Right ventricle myocardium inferior (tissue), 1 donor: ENCODE data around the gene TRNP1. TPM values are rescaled to one million over a fixed set of nuclear protein-coding genes. Genes with fewer than 3 reads are reported as not detected.
"Not testable (repeated sequence)": the region's sequence is repeated elsewhere in the genome, so short reads cannot be mapped to it uniquely, and the experiment has no call there.

Source experiments
- ATAC-seq: fragments of 200-7000 bp; cut with Tn5 transposase; one replicate; pipeline ENCODE4 v1.9.1; 2020; ENCODE audit warnings: mild to moderate bottlenecking, moderate library complexity
- DNase-seq: peaks from one replicate; pipeline ENCODE4 v3.0.0; 2021; ENCODE audit errors: missing footprints
- intact Hi-C: fragments of 100-400 bp; cut with DNase I; formaldehyde crosslinking; loops from one replicate; pipeline ENCODE4 v1.11.0; 2022
- total RNA-seq: library from RNA; stranded (reverse); fragmentation: NEBNext Ultra II Directional; extraction: Animal tissue kit (Norgen Biotek cat#: 25700); gene quantifications from one replicate; pipeline ENCODE4 v1.2.1, GENCODE V29; 2021
- donor health status: DM: no; HTN: yes; CAD: no; lungs with severe emphysema.

Gene TRNP1
- total RNA-seq, 1 donor from 2014 or later = 26.9 TPM

- ATAC-seq = no peak
- intact Hi-C loops = loop anchor here (10.0 kb wide), 1 partner anchor 129 kb away; no protein-coding TSS in a partner anchor
These were observed 27.9 kb upstream of the TRNP1 start for GRCh38 chr1:26965628-26966027.

GRCh38 chr1:26970810-26971209 is 22.7 kb upstream of the TRNP1 start:
- ATAC-seq (no peak), DNase-seq (no peak)
- intact Hi-C loops = no loop called here

More at GRCh38 chr1:26965628-26966027, 27.9 kb upstream of the TRNP1 start:
- DNase-seq = no peak

- intact Hi-C loops = no loop called here
- ATAC-seq (no peak), DNase-seq (no peak)
These were observed 21.9 kb upstream of the TRNP1 start for GRCh38 chr1:26971590-26971989.

- ATAC-seq = no peak
- DNase-seq = no peak
- intact Hi-C loops = no loop called here
These were observed 21.1 kb upstream of the TRNP1 start for GRCh38 chr1:26972390-26972789.

- ATAC-seq = no peak
- intact Hi-C loops = no loop called here
- no peak for DNase-seq
These were observed 20.7 kb upstream of the TRNP1 start for GRCh38 chr1:26972821-26973220.

GRCh38 chr1:26976621-26977510 is 16.6 kb upstream of the TRNP1 start:
- intact Hi-C loops = no loop called here
- ATAC-seq (no peak), DNase-seq (no peak)

GRCh38 chr1:26978901-26979300 is 14.6 kb upstream of the TRNP1 start:
- intact Hi-C loops = no loop called here
- no peak for ATAC-seq
- DNase-seq = no peak

GRCh38 chr1:26981146-26981846 is 12.2 kb upstream of the TRNP1 start:
- DNase-seq (no peak), ATAC-seq (no peak)
- intact Hi-C loops = no loop called here

- intact Hi-C loops = no loop called here
- no peak for DNase-seq
- no peak for ATAC-seq
These were observed 9.6 kb upstream of the TRNP1 start for GRCh38 chr1:26983863-26984262.

GRCh38 chr1:26984291-26984690 is 9.2 kb upstream of the TRNP1 start:
- intact Hi-C loops = no loop called here
- no peak for DNase-seq
- ATAC-seq = no peak

- DNase-seq = no peak
- ATAC-seq = no peak
- intact Hi-C loops = no loop called here
These were observed 6.8 kb upstream of the TRNP1 start for GRCh38 chr1:26986658-26987057.

- intact Hi-C loops, DNase-seq, ATAC-seq: not testable (repeated sequence)
These were observed 3.9 kb upstream of the TRNP1 start for GRCh38 chr1:26989403-26990109.

GRCh38 chr1:26991310-26992116 is 2.0 kb upstream of the TRNP1 start:
- no peak for DNase-seq
- no peak for ATAC-seq
- intact Hi-C loops = no loop called here

- DNase-seq = no peak
- ATAC-seq = no peak
These were observed 711 bp downstream of the TRNP1 start for GRCh38 chr1:26994020-26994786.

GRCh38 chr1:26994787-26995517 is 1.5 kb downstream of the TRNP1 start:
- ATAC-seq = no peak
- DNase-seq = no peak
- intact Hi-C loops = no loop called here

More at GRCh38 chr1:26994020-26994786, 711 bp downstream of the TRNP1 start:
- intact Hi-C loops = no loop called here

GRCh38 chr1:26996024-26996423 is 2.5 kb downstream of the TRNP1 start:
- no peak for ATAC-seq
- no peak for DNase-seq
- intact Hi-C loops = loop anchor here (2.0 kb wide), 1 partner anchor 49 kb away; no protein-coding TSS in a partner anchor

GRCh38 chr1:26996665-26997064 is 3.2 kb downstream of the TRNP1 start:
- intact Hi-C loops = loop anchor here (1.0 to 2.0 kb wide), 2 partner anchors 48 to 101 kb away; no protein-coding TSS in a partner anchor
- DNase-seq (no peak), ATAC-seq (no peak)
